Ishikawa (cell line): ENCODE results near the gene DIS3L2.

Source experiments
- CEBPB ChIP-seq: IDR thresholded peaks from 2 replicates; pipeline ENCODE4 v1.6.1; 2012
- CREB1 ChIP-seq: IDR thresholded peaks from 2 replicates; pipeline ENCODE4 v1.6.1; 2012; ENCODE audit warnings: low read depth
- EGR1 ChIP-seq: IDR thresholded peaks from 2 replicates; pipeline ENCODE4 v1.6.1; 2012
- EP300 ChIP-seq: IDR thresholded peaks from 2 replicates; pipeline ENCODE4 v1.6.1; 2012; ENCODE audit warnings: borderline replicate concordance
- FOXM1 ChIP-seq: IDR thresholded peaks from 2 replicates; pipeline ENCODE4 v1.6.1; 2012; ENCODE audit warnings: low read depth, borderline replicate concordance
- MAX ChIP-seq: IDR thresholded peaks from 2 replicates; pipeline ENCODE4 v1.6.1; 2012
- NFIC ChIP-seq: IDR thresholded peaks from 2 replicates; pipeline ENCODE4 v1.6.1; 2012
- RAD21 ChIP-seq: IDR thresholded peaks from 2 replicates; pipeline ENCODE4 v1.6.1; 2012; ENCODE audit warnings: low read depth
- REST ChIP-seq: IDR thresholded peaks from 2 replicates; pipeline ENCODE4 v1.6.1; 2012; ENCODE audit warnings: low read depth, mild to moderate bottlenecking
- TAF1 ChIP-seq: IDR thresholded peaks from 2 replicates; pipeline ENCODE4 v1.6.1; 2012; ENCODE audit warnings: low read depth, mild to moderate bottlenecking
- TCF12 ChIP-seq: IDR thresholded peaks from 2 replicates; pipeline ENCODE4 v1.6.1; 2012; ENCODE audit warnings: low read depth
- TEAD4 ChIP-seq: IDR thresholded peaks from 2 replicates; pipeline ENCODE4 v1.6.1; 2012
- USF1 ChIP-seq: IDR thresholded peaks from 2 replicates; pipeline ENCODE4 v1.6.1; 2012
- YY1 ChIP-seq: IDR thresholded peaks from 2 replicates; pipeline ENCODE4 v1.6.1; 2012; ENCODE audit warnings: low read depth
- ZBTB7A ChIP-seq: IDR thresholded peaks from 2 replicates; pipeline ENCODE4 v1.6.1; 2012; ENCODE audit warnings: low read depth

DIS3L2 gene

GRCh38 chr2:232384466-232384865 is 423.0 kb downstream of the DIS3L2 start:
- TF ChIP-seq USF1 = no peak
- TF ChIP-seq YY1 = no peak
- no peak for TF ChIP-seq NFIC
- no peak for TF ChIP-seq TCF12
- TF ChIP-seq CEBPB = no peak
- TF ChIP-seq TAF1 = no peak
- no peak for TF ChIP-seq REST
- TF ChIP-seq ZBTB7A = no peak
- no peak for TF ChIP-seq RAD21
- no peak for TF ChIP-seq EGR1
- no peak for TF ChIP-seq FOXM1
- TF ChIP-seq CREB1 = no peak
- TF ChIP-seq EP300 = no peak
- TF ChIP-seq TEAD4 = no peak
- TF ChIP-seq MAX = no peak

- TF ChIP-seq CREB1 = no peak
- TF ChIP-seq YY1 = no peak
- TF ChIP-seq EP300 = no peak
- no peak for TF ChIP-seq USF1
- no peak for TF ChIP-seq TAF1
Observed at GRCh38 chr2:232385660-232386489, 424.4 kb downstream of the DIS3L2 start.

GRCh38 chr2:232386490-232386739 is 424.9 kb downstream of the DIS3L2 start:
- no peak for TF ChIP-seq TEAD4
- TF ChIP-seq EP300 = no peak
- TF ChIP-seq YY1 = no peak
- no peak for TF ChIP-seq USF1
- no peak for TF ChIP-seq TAF1
- no peak for TF ChIP-seq CREB1
